Type B pancreatic cell (in vitro differentiated cells): Measurements from ENCODE around the gene CPSF4. TPM values are rescaled to one million over a fixed set of nuclear protein-coding genes. Genes with fewer than 3 reads are reported as not detected.

ENCODE experiments used
- DNase-seq: peaks from one replicate; pipeline ENCODE4 v3.0.0; 2021; ENCODE audit warnings: mixed read lengths; ENCODE audit not compliant: unreplicated experiment; ENCODE audit errors: extremely low spot score
- H3K27ac Mint-ChIP-seq: 2 replicates; pipeline ENCODE4 v1.8.0; 2021; ENCODE audit warnings: mild to moderate bottlenecking, mixed read lengths
- H3K27me3 Mint-ChIP-seq: 2 replicates; pipeline ENCODE4 v1.8.0; 2021; ENCODE audit warnings: mixed read lengths
- H3K36me3 Mint-ChIP-seq: 2 replicates; pipeline ENCODE4 v1.8.0; 2021; ENCODE audit warnings: mixed read lengths
- H3K4me1 Mint-ChIP-seq: one replicate; pipeline ENCODE4 v1.8.0; 2021; ENCODE audit warnings: mixed read lengths; ENCODE audit not compliant: unreplicated experiment
- H3K4me3 Mint-ChIP-seq: 2 replicates; pipeline ENCODE4 v1.8.0; 2021; ENCODE audit warnings: mild to moderate bottlenecking, mixed read lengths
- H3K9me3 Mint-ChIP-seq: 2 replicates; pipeline ENCODE4 v1.8.0; 2021; ENCODE audit warnings: mixed read lengths
- total RNA-seq: library from RNA; stranded (reverse); gene quantifications from 2 replicates; pipeline ENCODE4 v1.2.1, GENCODE V29; 2021; ENCODE audit warnings: low replicate concordance
- TF ChIP-seq, protein P1 (sequence below): fragments of 200-600 bp; sonication (generic); conservative IDR thresholded peaks from 2 replicates; pipeline ENCODE4 v1.5.0; 2021; ENCODE audit warnings: antibody characterized with exemption, mild to moderate bottlenecking

CPSF4 gene
- total RNA-seq, 1 donor from 2014 or later, result 64.1 TPM

DNA sequence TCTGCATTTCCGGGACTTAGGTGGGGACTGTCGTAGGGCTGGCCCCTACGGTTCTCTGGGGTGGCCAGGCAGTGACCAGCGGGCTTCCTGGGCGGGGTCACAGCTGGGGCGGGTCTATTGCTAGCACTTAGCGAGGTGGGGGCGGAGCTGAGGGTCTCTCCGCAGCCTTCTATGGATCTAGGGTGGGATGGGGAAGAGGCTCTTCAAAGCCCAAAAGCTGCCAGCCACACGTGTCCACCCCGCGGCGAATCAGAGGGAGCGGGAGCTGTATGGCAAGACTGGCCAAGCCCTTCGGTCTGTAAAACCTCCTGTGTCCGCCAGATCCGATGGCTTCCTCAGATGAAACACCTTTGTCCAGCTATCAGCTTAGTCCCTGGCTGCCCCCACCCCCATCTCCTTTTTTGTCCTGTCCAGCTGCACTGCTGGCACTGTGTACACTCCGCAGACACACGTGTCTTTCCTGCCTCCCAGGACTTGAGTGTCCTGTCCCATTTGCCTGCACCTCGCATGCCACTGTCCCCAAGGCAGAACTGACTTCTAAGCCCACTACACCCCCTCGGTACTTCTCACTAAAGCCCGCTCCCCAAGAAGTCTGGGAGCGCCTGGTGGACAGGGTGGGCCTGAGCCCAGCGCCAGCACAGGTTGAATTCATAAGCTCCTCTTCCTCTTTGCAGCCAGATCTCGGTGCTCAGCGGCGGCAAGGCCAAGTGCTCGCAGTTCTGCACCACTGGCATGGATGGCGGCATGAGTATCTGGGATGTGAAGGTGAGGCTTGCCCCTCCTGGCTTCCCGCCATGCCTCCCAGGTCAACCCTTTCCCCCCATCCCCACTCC is 45.2 kb upstream of the CPSF4 start:
- H3K27ac Mint-ChIP-seq, result peak overlapping the region; percentile 96
- H3K4me3 Mint-ChIP-seq, result peak overlapping the region; percentile 93
- peaks cover 9% of the 10 kb centered on the region for H3K4me1 Mint-ChIP-seq
- H3K27me3 Mint-ChIP-seq, result no peaks in the 10 kb centered on the region
- H3K36me3 Mint-ChIP-seq, result peaks cover 6% of the 10 kb centered on the region
- TF ChIP-seq, protein P1, sequence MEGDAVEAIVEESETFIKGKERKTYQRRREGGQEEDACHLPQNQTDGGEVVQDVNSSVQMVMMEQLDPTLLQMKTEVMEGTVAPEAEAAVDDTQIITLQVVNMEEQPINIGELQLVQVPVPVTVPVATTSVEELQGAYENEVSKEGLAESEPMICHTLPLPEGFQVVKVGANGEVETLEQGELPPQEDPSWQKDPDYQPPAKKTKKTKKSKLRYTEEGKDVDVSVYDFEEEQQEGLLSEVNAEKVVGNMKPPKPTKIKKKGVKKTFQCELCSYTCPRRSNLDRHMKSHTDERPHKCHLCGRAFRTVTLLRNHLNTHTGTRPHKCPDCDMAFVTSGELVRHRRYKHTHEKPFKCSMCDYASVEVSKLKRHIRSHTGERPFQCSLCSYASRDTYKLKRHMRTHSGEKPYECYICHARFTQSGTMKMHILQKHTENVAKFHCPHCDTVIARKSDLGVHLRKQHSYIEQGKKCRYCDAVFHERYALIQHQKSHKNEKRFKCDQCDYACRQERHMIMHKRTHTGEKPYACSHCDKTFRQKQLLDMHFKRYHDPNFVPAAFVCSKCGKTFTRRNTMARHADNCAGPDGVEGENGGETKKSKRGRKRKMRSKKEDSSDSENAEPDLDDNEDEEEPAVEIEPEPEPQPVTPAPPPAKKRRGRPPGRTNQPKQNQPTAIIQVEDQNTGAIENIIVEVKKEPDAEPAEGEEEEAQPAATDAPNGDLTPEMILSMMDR, result no peak
- no peaks in the 10 kb centered on the region for H3K9me3 Mint-ChIP-seq
- DNase-seq, result no peak

DNA sequence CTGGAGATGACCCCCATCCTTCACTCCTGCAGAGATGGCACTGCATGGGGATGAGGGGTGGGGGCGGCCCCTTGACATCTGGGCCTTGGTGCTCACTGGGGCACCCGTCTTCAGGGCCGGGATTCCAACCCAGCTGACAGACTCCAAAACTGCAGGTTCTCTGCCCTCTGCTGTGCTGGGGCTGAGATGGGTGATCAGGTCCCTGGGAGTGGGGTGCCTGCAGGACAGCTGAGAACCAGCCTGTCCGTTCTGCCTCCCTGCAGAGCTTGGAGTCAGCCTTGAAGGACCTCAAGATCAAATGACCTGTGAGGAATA is 44.6 kb upstream of the CPSF4 start:
- Mint-ChIP-seq H3K36me3 (peaks cover 10% of the 10 kb centered on the region), H3K4me3 (peak overlapping the region; percentile 93), H3K4me1 (peaks cover 9% of the 10 kb centered on the region), H3K27me3 (no peaks in the 10 kb centered on the region), H3K9me3 (no peaks in the 10 kb centered on the region), H3K27ac (no peak overlapping the region)
- TF ChIP-seq, protein P1, result no peak
- no peak for DNase-seq

DNA sequence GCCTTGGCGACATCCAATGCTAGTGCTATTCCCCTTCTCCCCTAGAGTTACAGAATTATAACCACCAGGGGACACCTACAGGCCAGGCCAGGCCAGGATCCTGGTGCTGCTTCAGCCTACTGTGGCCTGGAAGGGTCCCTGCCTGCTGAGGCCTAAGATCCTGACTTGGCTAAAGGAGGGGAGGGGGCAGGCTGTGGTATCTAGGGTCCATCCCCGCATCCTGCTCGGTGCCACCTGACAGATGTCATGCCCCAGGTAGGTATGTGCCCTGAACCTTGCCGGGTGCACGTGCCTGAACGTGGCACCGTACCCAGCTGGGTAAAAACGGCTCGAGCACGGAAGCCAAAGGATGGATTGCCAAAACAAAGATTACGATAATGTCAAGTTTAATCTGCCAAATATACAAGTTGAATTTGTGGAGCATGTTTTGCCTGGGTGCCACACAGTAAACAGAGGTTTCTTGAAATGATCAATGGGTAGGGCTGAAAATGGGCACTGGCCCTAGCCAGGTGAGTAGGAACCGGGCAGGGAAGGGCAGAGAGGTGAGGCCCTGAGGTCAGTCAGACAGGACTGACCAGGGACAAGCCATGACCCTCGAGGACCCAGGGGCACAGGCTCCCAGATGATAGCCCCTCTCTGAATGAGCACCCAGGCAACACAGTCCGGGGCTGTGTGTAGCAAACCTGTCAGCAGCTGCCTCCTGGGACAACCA is 43.0 kb upstream of the CPSF4 start:
- no peak overlapping the region for H3K27ac Mint-ChIP-seq
- TF ChIP-seq, protein P1, result no peak
- DNase-seq, result no peak
- no peaks in the 10 kb centered on the region for H3K9me3 Mint-ChIP-seq
- no peaks in the 10 kb centered on the region for H3K27me3 Mint-ChIP-seq
- H3K4me1 Mint-ChIP-seq, result peaks cover 9% of the 10 kb centered on the region
- H3K36me3 Mint-ChIP-seq, result peaks cover 10% of the 10 kb centered on the region
- no peak overlapping the region for H3K4me3 Mint-ChIP-seq

DNA sequence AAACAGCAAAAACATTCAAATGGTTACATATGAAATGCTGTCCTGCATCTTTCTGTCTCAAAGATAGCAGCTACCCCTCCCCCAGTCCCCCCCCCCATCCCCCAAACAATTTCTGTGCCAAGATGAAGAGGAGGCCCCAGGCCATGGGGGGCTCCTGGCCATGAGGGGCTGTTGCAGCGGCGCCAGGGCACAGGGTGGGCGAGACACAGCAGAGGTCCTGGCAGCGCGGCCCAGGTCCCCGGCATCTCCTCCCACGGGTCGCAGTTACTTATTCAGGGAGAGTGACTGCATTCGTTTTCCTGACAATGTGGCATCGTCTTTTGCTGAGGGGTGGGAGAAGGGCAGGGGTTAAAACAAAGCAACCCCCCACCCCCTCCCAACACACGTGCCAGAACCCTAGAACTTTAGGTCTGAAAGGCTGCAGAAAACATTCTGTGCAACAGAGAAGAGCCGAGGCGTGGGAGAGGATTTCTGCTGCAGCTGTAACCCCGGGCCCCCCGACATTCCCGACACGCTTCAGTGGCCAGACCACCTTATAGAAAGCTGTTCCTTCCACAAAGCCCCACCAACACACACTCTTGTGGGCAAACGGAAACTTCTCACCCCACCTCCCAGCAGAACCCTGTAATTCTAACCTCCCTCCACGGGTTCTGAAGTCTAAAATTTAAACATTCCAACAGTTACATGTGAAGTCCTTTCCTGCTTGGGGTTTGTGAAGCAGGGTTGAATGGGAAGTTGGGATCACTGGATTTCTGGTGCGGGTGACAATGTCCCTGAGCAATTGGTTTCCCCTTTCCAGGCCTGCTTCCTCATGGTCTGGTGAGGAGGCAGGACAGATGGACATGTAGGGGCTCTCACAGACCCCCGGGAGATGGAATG is 42.1 kb upstream of the CPSF4 start:
- TF ChIP-seq, protein P1, result no peak
- Mint-ChIP-seq H3K4me3 (no peak overlapping the region), H3K27ac (no peak overlapping the region), H3K9me3 (no peaks in the 10 kb centered on the region), H3K4me1 (peaks cover 9% of the 10 kb centered on the region), H3K36me3 (peaks cover 15% of the 10 kb centered on the region), H3K27me3 (no peaks in the 10 kb centered on the region)
- DNase-seq, result no peak

DNA sequence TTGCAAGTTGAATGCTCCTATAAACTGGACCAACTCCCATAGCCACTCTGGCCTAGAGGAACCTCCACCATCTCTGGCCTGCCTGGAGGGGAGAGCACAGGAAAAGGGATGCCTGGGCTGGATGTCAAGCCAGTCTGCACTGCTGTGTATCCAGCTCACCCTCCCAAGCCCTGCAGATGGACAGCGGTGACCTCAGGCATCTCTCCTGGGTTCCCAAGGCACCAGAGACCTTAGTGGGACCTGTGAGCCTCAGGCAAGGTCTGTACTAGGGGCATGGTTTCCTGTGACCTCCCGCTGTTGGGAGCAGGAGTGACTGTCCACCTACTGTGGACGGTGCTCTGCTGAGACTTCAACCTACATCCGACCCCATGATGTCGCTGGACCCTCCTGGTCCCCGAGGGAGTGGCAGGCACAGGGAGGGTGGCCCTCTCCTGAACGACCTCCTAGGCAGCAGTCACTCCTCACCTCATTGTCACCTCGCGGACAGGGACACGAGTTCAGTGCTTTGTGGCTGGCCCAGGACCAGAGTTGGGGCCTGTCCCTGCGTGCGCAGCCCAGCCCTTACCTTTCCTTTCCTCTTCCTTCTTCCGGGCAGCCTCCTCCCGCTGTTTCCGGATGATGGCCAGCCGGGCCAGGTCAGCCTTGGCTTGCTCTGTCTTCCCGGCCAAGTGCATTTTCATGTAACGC is 41.3 kb upstream of the CPSF4 start:
- Mint-ChIP-seq H3K36me3 (peaks cover 15% of the 10 kb centered on the region), H3K4me1 (peaks cover 9% of the 10 kb centered on the region), H3K27me3 (no peaks in the 10 kb centered on the region), H3K27ac (no peak overlapping the region), H3K4me3 (no peak overlapping the region), H3K9me3 (no peaks in the 10 kb centered on the region)
- TF ChIP-seq, protein P1, result no peak
- DNase-seq, result no peak
